Right lobe of liver (tissue), 6 donors: ENCODE results near the gene GSTA2. TPM values are rescaled to one million over a fixed set of nuclear protein-coding genes. Genes with fewer than 3 reads are reported as not detected.
"Not testable (repeated sequence)": the region's sequence is repeated elsewhere in the genome, so short reads cannot be mapped to it uniquely, and the experiment has no call there.

Experiments
- ATAC-seq, 4 donors: fragments of 200-7000 bp; cut with Tn5 transposase; one replicate each; pipeline ENCODE4 v1.9.1; 2020; ENCODE audit warnings: mild to moderate bottlenecking in 4 of 4, moderate library complexity in 4 of 4
- DNase-seq, 3 donors: peaks; one replicate each; pipeline ENCODE4 v3.0.0-alpha.2; 2020
- H3K27ac ChIP-seq, 3 donors: fragments of 200-600 bp; one replicate each; pipeline ENCODE4 v1.8.0; 2022
- H3K27me3 ChIP-seq, 2 donors: fragments of 200-600 bp; one replicate each; pipeline ENCODE4 v1.8.0; 2022
- H3K36me3 ChIP-seq, 4 donors: fragments of 200-600 bp; sonication (generic) in 1 of 4; one replicate each; pipeline versions ENCODE4 v1.5.1 to v1.8.0; 2017 to 2022; ENCODE audit warnings: control low read depth in 1 of 4
- H3K4me1 ChIP-seq, 4 donors: fragments of 200-600 bp; sonication (generic) in 1 of 4; one replicate each; pipeline versions ENCODE4 v1.5.1 to v1.8.0; 2017 to 2022; ENCODE audit warnings: control low read depth in 1 of 4
- H3K4me3 ChIP-seq, 3 donors: fragments of 200-600 bp; one replicate each; pipeline ENCODE4 v1.8.0; 2022
- H3K9me3 ChIP-seq, 4 donors: fragments of 200-600 bp; sonication (generic) in 1 of 4; one replicate each; pipeline versions ENCODE4 v1.5.1 to v1.8.0; 2017 to 2022; ENCODE audit warnings: control low read depth in 1 of 4
- CTCF ChIP-seq, 4 donors: fragments of 200-600 bp in 3 of 4; fragments of 450-650 bp in 1 of 4; IDR thresholded peaks; one replicate each; pipeline versions ENCODE4 v1.5.1 to v1.8.0; 2016 to 2022; ENCODE audit warnings: antibody characterized with exemption in 4 of 4, mild to moderate bottlenecking in 2 of 4
- POLR2A ChIP-seq: fragments of 450-650 bp; IDR thresholded peaks from one replicate; pipeline ENCODE4 v1.6.1; 2017; ENCODE audit warnings: antibody characterized with exemption, mild to moderate bottlenecking
- WGBS: methylation state at CpG from one replicate; pipeline ENCODE4 v1.1.6; 2018; ENCODE audit warnings: low coverage, low lambda C conversion rate; ENCODE audit not compliant: insufficient coverage; ENCODE audit errors: missing lambda C conversion rate; 5-methylcytosine and 5-hydroxymethylcytosine counted together
- intact Hi-C, 2 donors: fragments of 100-400 bp; cut with DNase I; formaldehyde crosslinking; loops; one replicate each; pipeline versions ENCODE4 v1.11.2 to v1.14.1; 2022
- total RNA-seq, 6 experiments: library from RNA; depleted of rRNA in 2 of 6; stranded (reverse); fragments of >200 nt in 2 of 6; fragmentation: NEBNext Ultra II Directional in 3 of 6; extraction: Animal tissue kit (Norgen Biotek cat#: 25700) in 3 of 6; gene quantifications; one replicate each; pipeline versions ENCODE4 v1.1.0 to v1.2.4, GENCODE V29; 2016 to 2023
- donor health status: DM: no; HTN: yes; CAD: no.
- donor health status: DM: no; HTN: no; CAD: no.
- donor health status: DM: no; HTN: no; CAD: no.
- donor health status: DM: no; HTN: yes; CAD: no.
- donor health status: DM: no; HTN: yes; CAD: no.

The GSTA2 gene
- total RNA-seq, 6 experiments from 2014 or later, result 7.6 to 177 (median 54.4) TPM

DNA sequence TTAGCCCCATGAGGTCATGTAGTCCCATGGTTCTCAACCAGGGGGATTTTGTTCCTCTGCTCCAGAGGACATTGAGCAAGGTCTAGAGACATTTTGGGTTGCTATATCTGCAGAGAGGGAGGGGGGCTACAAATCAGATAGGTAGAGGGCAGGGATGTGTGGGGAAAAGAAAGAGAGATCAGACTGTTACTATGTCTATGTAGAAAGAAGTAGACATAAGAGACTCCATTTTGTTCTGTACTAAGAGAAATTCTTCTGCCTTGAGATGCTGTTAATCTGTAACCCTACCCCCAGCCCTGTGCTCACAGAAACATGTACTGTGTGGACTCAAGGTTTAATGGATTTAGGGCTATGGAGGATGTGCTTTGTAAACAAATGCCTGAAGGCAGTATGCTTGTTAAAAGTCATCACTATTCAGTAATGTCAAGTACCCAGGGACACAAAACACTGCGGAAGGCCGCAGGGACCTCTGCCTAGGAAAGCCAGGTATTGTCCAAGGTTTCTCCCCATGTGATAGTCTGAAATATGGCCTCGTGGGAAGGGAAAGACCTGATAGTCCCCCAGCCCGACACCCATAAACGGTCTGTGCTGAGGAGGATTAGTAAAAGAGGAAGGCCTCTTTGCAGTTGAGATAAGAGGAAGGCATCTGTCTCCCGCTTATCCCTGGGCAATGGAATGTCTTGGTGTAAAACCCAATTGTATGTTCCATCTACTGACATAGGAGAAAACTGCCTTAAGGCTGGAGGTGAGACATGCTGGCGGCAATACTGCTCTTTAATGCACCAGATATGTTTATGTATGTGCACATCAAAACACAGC, 1.4 kb downstream of the GSTA2 start:
- H3K9me3 ChIP-seq, ATAC-seq, H3K4me1 ChIP-seq, DNase-seq, H3K27me3 ChIP-seq, H3K27ac ChIP-seq, intact Hi-C loops, H3K36me3 ChIP-seq: not testable (repeated sequence)
- H3K4me3 ChIP-seq, result peak overlapping the region in 1 of 3 donors; percentile 20
- WGBS, result 53% methylated on average over 4 of the region's 7 CpGs

DNA sequence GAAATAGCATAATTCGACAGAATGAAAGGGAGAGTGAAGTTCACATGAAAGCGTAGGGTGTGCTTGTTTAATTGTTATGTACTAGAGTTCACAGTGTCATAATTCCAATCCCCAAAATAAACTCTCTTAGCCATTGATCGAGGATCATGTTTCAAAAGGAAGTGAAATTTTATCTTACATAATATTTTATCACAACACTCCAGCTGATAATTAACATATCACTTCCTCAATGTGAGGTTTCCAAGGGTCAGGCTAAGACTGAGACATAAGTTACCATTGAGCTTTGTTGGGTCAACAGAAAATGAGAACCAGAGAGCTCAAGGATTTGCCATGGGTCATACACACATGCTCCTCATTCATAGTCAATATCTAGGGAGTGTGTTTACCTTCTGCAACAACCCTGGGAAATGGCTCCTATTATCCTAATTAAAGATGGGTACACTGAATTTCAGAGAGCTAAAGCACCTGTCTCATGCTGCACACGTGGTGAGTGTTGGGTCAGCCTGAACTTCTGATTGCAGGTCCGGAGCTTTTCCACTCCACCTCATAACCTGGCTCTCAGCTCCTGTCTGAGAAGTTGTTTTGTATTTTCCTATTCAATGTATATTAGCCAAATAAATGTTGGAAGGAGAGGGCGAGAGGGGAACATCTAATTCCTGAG, 3.0 kb downstream of the GSTA2 start:
- Histone ChIP-seq H3K9me3 (no peaks in the 10 kb centered on the region), H3K4me1 (peaks cover 0 to 8% (median 0%) of the 10 kb centered on the region in 4 donors), H3K27ac (peak overlapping the region in 1 of 3 donors; percentile 4), H3K27me3 (no peaks in the 10 kb centered on the region), H3K36me3 (no peaks in the 10 kb centered on the region), H3K4me3 (no peak overlapping the region)
- intact Hi-C loops, result no loop called here
- TF ChIP-seq CTCF (IDR thresholded peaks at IDR 0.05) (no peak), POLR2A (no peak)
- no peak for DNase-seq
- WGBS, result 21% methylated on average over 6 of the region's 6 CpGs
- peak; percentile 46 to 69 (median 58) for ATAC-seq

DNA sequence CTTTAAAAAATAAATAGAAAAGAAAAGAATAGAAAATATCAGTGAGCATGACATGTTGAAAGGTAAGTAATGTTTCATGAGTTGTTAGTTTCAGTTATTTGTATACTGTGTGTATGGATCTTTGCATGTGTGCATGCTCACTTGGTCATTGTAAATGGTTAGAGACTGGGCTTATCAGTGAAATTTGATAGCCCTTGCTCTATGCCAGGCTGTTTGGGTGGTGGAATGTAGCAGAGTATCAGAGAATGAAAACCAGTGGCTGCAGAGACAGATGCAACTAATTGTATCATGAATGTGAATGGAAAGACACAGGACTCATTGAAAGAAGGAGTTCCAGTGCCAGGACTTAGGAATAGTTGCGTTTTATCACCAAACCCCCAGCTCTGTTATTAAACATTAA, 4.2 kb downstream of the GSTA2 start:
- H3K36me3 ChIP-seq, result no peaks in the 10 kb centered on the region
- no peak for TF ChIP-seq POLR2A
- TF ChIP-seq CTCF (IDR thresholded peaks at IDR 0.05), result no peak
- peaks cover 0 to 8% (median 0%) of the 10 kb centered on the region in 4 donors for H3K4me1 ChIP-seq
- intact Hi-C loops, result no loop called here
- no peaks in the 10 kb centered on the region for H3K9me3 ChIP-seq
- ATAC-seq (peak; percentile 48 to 65 (median 58)), DNase-seq (no peak)
- H3K27ac ChIP-seq, result peak overlapping the region in 1 of 3 donors; percentile 4
- WGBS, result 45% methylated on average over 1 of the region's 1 CpG
- H3K27me3 ChIP-seq, result no peaks in the 10 kb centered on the region
- no peak overlapping the region for H3K4me3 ChIP-seq

DNA sequence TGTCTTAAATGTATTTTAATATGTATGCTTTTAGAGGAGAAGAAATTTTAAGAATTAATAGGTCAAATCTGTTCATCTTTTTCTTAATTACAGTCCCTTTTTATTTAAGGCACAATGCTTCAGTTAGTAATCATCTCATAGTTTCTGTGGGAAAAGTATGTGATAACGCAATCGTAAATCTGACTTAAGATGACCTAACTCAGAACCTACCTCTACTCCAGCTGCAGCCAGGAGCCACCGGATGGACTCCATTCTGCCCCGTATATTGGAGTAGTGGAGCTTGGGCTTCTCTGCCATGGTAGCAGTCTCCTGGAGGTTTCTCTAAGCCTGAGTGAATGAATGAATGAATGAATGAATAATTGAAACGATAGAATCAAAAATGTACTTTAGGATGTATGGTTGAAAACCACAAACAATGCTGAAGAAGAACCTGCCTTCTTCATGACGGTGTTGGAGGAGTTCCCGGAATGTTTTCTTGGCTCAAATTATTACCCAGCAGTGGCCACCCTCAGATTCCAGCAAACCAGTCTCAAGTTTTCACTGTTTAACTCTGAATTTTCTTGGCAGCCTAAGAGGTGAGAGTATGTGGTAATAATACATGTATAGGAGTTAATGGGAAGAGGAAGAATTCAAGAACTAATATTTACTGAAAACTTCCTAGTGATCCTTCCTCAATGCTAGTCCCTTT, 5.5 kb downstream of the GSTA2 start:
- H3K9me3 ChIP-seq, ATAC-seq, H3K4me3 ChIP-seq, DNase-seq, H3K27me3 ChIP-seq, H3K36me3 ChIP-seq, intact Hi-C loops, H3K27ac ChIP-seq: not testable (repeated sequence)
- H3K4me1 ChIP-seq, result peaks cover 0 to 17% (median 0%) of the 10 kb centered on the region in 4 donors
- 69% methylated on average over 7 of the region's 7 CpGs for WGBS

DNA sequence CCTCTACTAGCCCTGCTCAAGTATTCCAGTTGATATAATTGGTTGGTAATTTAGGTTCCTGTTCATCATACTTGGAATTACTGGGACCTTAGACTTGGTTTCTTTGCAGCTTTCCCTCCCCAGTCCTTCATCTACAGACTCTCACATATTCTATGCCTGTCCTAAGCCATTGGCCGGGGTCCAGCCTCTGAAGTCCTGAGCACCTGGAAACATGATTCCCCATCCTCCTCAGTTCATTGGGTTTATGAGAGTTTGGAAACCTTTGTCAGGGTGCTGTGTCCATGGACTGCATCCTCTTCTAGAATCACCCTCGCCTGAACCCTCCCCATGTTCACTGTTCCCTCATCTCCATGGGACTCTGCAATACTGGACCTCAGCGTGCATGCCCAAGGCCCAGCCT, 8.8 kb downstream of the GSTA2 start:
- H3K27me3 ChIP-seq, result no peaks in the 10 kb centered on the region
- H3K4me1 ChIP-seq, result peaks cover 0 to 12% (median 0%) of the 10 kb centered on the region in 4 donors
- TF ChIP-seq POLR2A (no peak), CTCF (IDR thresholded peaks at IDR 0.05) (no peak)
- 83% methylated on average over 2 of the region's 3 CpGs for WGBS
- no peak overlapping the region for H3K4me3 ChIP-seq
- H3K27ac ChIP-seq, result no peak overlapping the region
- ATAC-seq, result no peak
- intact Hi-C loops, result no loop called here
- H3K36me3 ChIP-seq, result peaks cover 0 to 9% (median 0%) of the 10 kb centered on the region in 4 donors
- DNase-seq, result no peak
- no peaks in the 10 kb centered on the region for H3K9me3 ChIP-seq

DNA sequence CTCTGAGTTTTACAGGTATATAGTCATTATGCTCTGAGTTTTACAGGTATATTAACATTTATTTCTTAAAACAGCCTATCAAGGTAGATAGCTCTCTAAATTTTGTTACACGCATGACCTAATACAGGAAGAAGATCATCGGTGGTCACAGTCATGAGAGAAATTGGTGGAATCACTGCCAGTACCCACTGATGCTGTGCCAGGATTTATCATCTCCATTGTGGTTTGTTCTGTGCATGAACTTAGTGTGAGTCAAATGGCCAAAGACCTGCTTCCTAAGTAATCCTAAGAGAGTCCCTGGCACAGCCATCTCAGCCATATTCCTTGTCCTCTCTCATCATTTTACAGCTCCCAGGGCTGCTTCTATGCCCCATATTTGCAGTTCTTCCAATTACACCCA, 10.1 kb downstream of the GSTA2 start:
- H3K27me3 ChIP-seq, DNase-seq, intact Hi-C loops, H3K4me3 ChIP-seq, H3K9me3 ChIP-seq, H3K36me3 ChIP-seq: not testable (repeated sequence)
- H3K4me1 ChIP-seq, result peaks cover 0 to 12% (median 0%) of the 10 kb centered on the region in 4 donors
- peak in 1 of 4 donors; percentile 14 for ATAC-seq
- H3K27ac ChIP-seq, result peak overlapping the region in 1 of 3 donors; percentile 59
- WGBS, result 85% methylated on average over 2 of the region's 2 CpGs
